HEK293 (cell line): ENCODE measurements around the gene HMCN1.

Experiments used
- CTCF ChIA-PET: fragments of 350-600 bp; formaldehyde crosslinking; extraction: SDS; loops from one replicate; lab custom pipeline; 2021; ENCODE audit warnings: antibody characterized with exemption; lab: Yijun Ruan, JAX
- POLR2A ChIA-PET: fragments of 300-600 bp; formaldehyde crosslinking; extraction: SDS; loops from one replicate; lab custom pipeline; 2020; ENCODE audit warnings: antibody characterized with exemption, inconsistent platforms; lab: Yijun Ruan, JAX
- H3K27ac ChIP-seq: fragments of 200-500 bp; sonication (Bioruptor generic); 2 replicates; pipeline ENCODE4 v1.5.1; 2014; ENCODE audit warnings: low read depth, low read length, control low read depth, inconsistent platforms; ENCODE audit errors: extremely low read depth
- H3K36me3 ChIP-seq, 2 experiments: fragments of 200-500 bp in 1 of 2; sonication (Bioruptor generic) in 1 of 2; 1 replicate in 1 of 2; 2 replicates in 1 of 2; pipeline ENCODE4 v1.5.1; 2014 to 2017; ENCODE audit warnings: inconsistent platforms in 2 of 2, low read length in 2 of 2; ENCODE audit not compliant: control insufficient read depth in 2 of 2, insufficient read depth in 1 of 2
- H3K4me1 ChIP-seq: fragments of 200-500 bp; sonication (Bioruptor generic); 2 replicates; pipeline ENCODE4 v1.5.1; 2014; ENCODE audit warnings: mild to moderate bottlenecking, low read length, inconsistent platforms; ENCODE audit not compliant: control insufficient read depth, insufficient read depth
- H3K4me3 ChIP-seq: 2 replicates; pipeline ENCODE4 v1.5.1; 2011; ENCODE audit warnings: low read depth, mild to moderate bottlenecking, control low read depth, low read length, moderate library complexity
- H3K9me3 ChIP-seq: fragments of 200-500 bp; sonication (Bioruptor generic); 2 replicates; pipeline ENCODE4 v1.5.1; 2014; ENCODE audit warnings: low read depth, low read length, inconsistent platforms; ENCODE audit not compliant: control insufficient read depth, insufficient read depth
- BCL11B ChIP-seq: fragments of 450-650 bp; formaldehyde crosslinking; IDR thresholded peaks from 2 replicates; pipeline ENCODE4 v1.5.1; 2016; ENCODE audit warnings: low read depth, missing biosample characterization, missing genetic modification characterization
- GLI2 ChIP-seq: fragments of 450-650 bp; formaldehyde crosslinking; IDR thresholded peaks from 2 replicates; pipeline ENCODE4; 2017; ENCODE audit warnings: missing biosample characterization, missing genetic modification characterization, low read depth, borderline replicate concordance
- GLI4 ChIP-seq: fragments of 450-650 bp; formaldehyde crosslinking; IDR thresholded peaks from 2 replicates; pipeline ENCODE4 v1.5.1; 2016; ENCODE audit warnings: missing biosample characterization, missing genetic modification characterization
- GLIS2 ChIP-seq: fragments of 450-650 bp; formaldehyde crosslinking; IDR thresholded peaks from 2 replicates; pipeline ENCODE4 v1.5.1; 2016; ENCODE audit warnings: missing biosample characterization, missing genetic modification characterization
- MYNN ChIP-seq: fragments of 450-650 bp; formaldehyde crosslinking; IDR thresholded peaks from 2 replicates; pipeline ENCODE4 v1.5.1; 2016; ENCODE audit warnings: missing biosample characterization, missing genetic modification characterization, borderline replicate concordance
- REPIN1 ChIP-seq: fragments of 450-650 bp; formaldehyde crosslinking; IDR thresholded peaks from 2 replicates; pipeline ENCODE4 v1.5.1; 2017; ENCODE audit warnings: missing biosample characterization, missing genetic modification characterization, low read depth
- SCRT2 ChIP-seq: fragments of 450-650 bp; formaldehyde crosslinking; IDR thresholded peaks from 2 replicates; pipeline ENCODE4 v1.5.1; 2016; ENCODE audit warnings: missing biosample characterization, missing genetic modification characterization
- SETDB1 ChIP-seq: IDR thresholded peaks from one replicate; pipeline ENCODE4 v1.6.1; 2017; ENCODE audit warnings: mild to moderate bottlenecking, low read length, moderate library complexity, mixed read lengths; ENCODE audit not compliant: insufficient read length
- ZBTB48 ChIP-seq: fragments of 450-650 bp; formaldehyde crosslinking; IDR thresholded peaks from 2 replicates; pipeline ENCODE4 v1.5.1; 2016; ENCODE audit warnings: missing biosample characterization, missing genetic modification characterization
- ZEB2 ChIP-seq: fragments of 450-650 bp; formaldehyde crosslinking; IDR thresholded peaks from 2 replicates; pipeline ENCODE4 v1.5.1; 2016; ENCODE audit warnings: missing biosample characterization, missing genetic modification characterization
- ZNF169 ChIP-seq: fragments of 450-650 bp; formaldehyde crosslinking; IDR thresholded peaks from 2 replicates; pipeline ENCODE4 v1.5.1; 2016; ENCODE audit warnings: missing biosample characterization, missing genetic modification characterization
- ZNF214 ChIP-seq: fragments of 450-650 bp; formaldehyde crosslinking; IDR thresholded peaks from 2 replicates; pipeline ENCODE4 v1.5.1; 2017; ENCODE audit warnings: missing biosample characterization, mild to moderate bottlenecking, missing genetic modification characterization, borderline replicate concordance
- ZNF239 ChIP-seq: fragments of 450-650 bp; formaldehyde crosslinking; IDR thresholded peaks from 2 replicates; pipeline ENCODE4 v1.5.1; 2016; ENCODE audit warnings: missing biosample characterization, missing genetic modification characterization
- ZNF335 ChIP-seq: fragments of 450-650 bp; formaldehyde crosslinking; conservative IDR thresholded peaks from 2 replicates; pipeline ENCODE4 v1.5.1; 2016; ENCODE audit warnings: missing biosample characterization, missing genetic modification characterization
- ZNF48 ChIP-seq: fragments of 450-650 bp; formaldehyde crosslinking; IDR thresholded peaks from 2 replicates; pipeline ENCODE4 v1.5.1; 2016; ENCODE audit warnings: missing biosample characterization, missing genetic modification characterization
- ZNF549 ChIP-seq: fragments of 450-650 bp; IDR thresholded peaks from 2 replicates; pipeline ENCODE4 v1.5.1; 2018; ENCODE audit warnings: missing biosample characterization, missing genetic modification characterization, mild to moderate bottlenecking, inconsistent platforms, moderate library complexity
- ZNF626 ChIP-seq: fragments of 450-650 bp; sonication (Bioruptor Pico); formaldehyde crosslinking; IDR thresholded peaks from 2 replicates; pipeline ENCODE4 v1.5.1; 2018; ENCODE audit warnings: missing biosample characterization, missing genetic modification characterization, inconsistent platforms
- ZNF658 ChIP-seq: fragments of 450-650 bp; formaldehyde crosslinking; IDR thresholded peaks from 2 replicates; pipeline ENCODE4; 2016; ENCODE audit warnings: missing biosample characterization, missing genetic modification characterization
- ZNF670 ChIP-seq: fragments of 450-650 bp; formaldehyde crosslinking; IDR thresholded peaks from 2 replicates; pipeline ENCODE4 v1.5.1; 2016; ENCODE audit warnings: missing biosample characterization, missing genetic modification characterization, low read depth
- ZNF701 ChIP-seq: fragments of 450-650 bp; formaldehyde crosslinking; IDR thresholded peaks from 2 replicates; pipeline ENCODE4 v1.5.1; 2016; ENCODE audit warnings: missing biosample characterization, missing genetic modification characterization
- ZNF76 ChIP-seq: fragments of 450-650 bp; formaldehyde crosslinking; IDR thresholded peaks from 2 replicates; pipeline ENCODE4; 2016; ENCODE audit warnings: low read depth, missing biosample characterization, missing genetic modification characterization, borderline replicate concordance
- ZNF785 ChIP-seq: fragments of 450-650 bp; formaldehyde crosslinking; IDR thresholded peaks from 2 replicates; pipeline ENCODE4 v1.5.1; 2016; ENCODE audit warnings: missing biosample characterization, missing genetic modification characterization
- ZNF830 ChIP-seq: fragments of 450-650 bp; IDR thresholded peaks from 2 replicates; pipeline ENCODE4 v1.5.0; 2018; ENCODE audit warnings: missing biosample characterization, missing genetic modification characterization, low read depth, mild to moderate bottlenecking, moderate library complexity
- ZNF843 ChIP-seq: fragments of 450-650 bp; formaldehyde crosslinking; IDR thresholded peaks from 2 replicates; pipeline ENCODE4 v1.5.1; 2016; ENCODE audit warnings: missing biosample characterization, missing genetic modification characterization
- TF ChIP-seq, protein P1 (sequence below): fragments of 450-650 bp; IDR thresholded peaks from 2 replicates; pipeline ENCODE4 v1.5.1; 2018; ENCODE audit warnings: missing biosample characterization, mild to moderate bottlenecking, missing genetic modification characterization
- TF ChIP-seq, protein P2 (sequence below): fragments of 450-650 bp; formaldehyde crosslinking; IDR thresholded peaks from 2 replicates; pipeline ENCODE4 v1.5.1; 2016; ENCODE audit warnings: missing biosample characterization, missing genetic modification characterization, borderline replicate concordance
- TF ChIP-seq, protein P3 (sequence below): fragments of 450-650 bp; formaldehyde crosslinking; IDR thresholded peaks from 2 replicates; pipeline ENCODE4 v1.5.1; 2017; ENCODE audit warnings: missing biosample characterization, missing genetic modification characterization
- TF ChIP-seq, protein P4 (sequence below): fragments of 450-650 bp; formaldehyde crosslinking; IDR thresholded peaks from 2 replicates; pipeline ENCODE4 v1.5.1; 2016; ENCODE audit warnings: missing biosample characterization, missing genetic modification characterization
- TF ChIP-seq, protein P5 (sequence below): fragments of 450-650 bp; formaldehyde crosslinking; IDR thresholded peaks from 2 replicates; pipeline ENCODE4 v1.5.1; 2016; ENCODE audit warnings: missing biosample characterization, missing genetic modification characterization

The HMCN1 gene

DNA sequence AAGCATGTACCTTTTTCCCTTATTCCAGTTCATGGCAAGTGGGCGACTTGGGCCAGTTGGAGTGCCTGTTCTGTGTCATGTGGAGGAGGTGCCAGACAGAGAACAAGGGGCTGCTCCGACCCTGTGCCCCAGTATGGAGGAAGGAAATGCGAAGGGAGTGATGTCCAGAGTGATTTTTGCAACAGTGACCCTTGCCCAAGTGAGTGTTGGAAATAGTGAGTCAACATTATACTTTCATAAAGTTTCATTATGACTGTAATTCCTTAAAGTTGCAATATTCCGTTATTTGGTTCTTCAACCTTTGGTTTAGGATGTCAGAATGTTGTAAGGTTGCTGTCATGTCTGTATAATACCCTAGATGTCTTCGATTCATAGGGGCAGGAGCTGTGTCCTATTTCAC, 410.3 kb downstream of the HMCN1 start:
- no peaks in the 10 kb centered on the region for H3K4me1 ChIP-seq
- CTCF ChIA-PET, result no interaction called here
- H3K27ac ChIP-seq, result no peak overlapping the region
- no peak for TF ChIP-seq GLIS2 (tag by site-specific recombination)
- TF ChIP-seq ZNF658, result no peak
- TF ChIP-seq ZNF76 (tag by site-specific recombination), result no peak
- no peak for TF ChIP-seq ZNF239
- TF ChIP-seq, protein P1, sequence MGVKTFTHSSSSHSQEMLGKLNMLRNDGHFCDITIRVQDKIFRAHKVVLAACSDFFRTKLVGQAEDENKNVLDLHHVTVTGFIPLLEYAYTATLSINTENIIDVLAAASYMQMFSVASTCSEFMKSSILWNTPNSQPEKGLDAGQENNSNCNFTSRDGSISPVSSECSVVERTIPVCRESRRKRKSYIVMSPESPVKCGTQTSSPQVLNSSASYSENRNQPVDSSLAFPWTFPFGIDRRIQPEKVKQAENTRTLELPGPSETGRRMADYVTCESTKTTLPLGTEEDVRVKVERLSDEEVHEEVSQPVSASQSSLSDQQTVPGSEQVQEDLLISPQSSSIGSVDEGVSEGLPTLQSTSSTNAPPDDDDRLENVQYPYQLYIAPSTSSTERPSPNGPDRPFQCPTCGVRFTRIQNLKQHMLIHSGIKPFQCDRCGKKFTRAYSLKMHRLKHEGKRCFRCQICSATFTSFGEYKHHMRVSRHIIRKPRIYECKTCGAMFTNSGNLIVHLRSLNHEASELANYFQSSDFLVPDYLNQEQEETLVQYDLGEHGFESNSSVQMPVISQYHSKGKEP, result no peak
- no peak for TF ChIP-seq REPIN1 (tag by site-specific recombination)
- TF ChIP-seq GLI2 (tag by site-specific recombination), result no peak
- no peak for TF ChIP-seq MYNN (tag by site-specific recombination)
- no peak for TF ChIP-seq ZNF549 (tag by site-specific recombination)
- TF ChIP-seq ZNF335 (tag by site-specific recombination), result no peak
- TF ChIP-seq, protein P2, sequence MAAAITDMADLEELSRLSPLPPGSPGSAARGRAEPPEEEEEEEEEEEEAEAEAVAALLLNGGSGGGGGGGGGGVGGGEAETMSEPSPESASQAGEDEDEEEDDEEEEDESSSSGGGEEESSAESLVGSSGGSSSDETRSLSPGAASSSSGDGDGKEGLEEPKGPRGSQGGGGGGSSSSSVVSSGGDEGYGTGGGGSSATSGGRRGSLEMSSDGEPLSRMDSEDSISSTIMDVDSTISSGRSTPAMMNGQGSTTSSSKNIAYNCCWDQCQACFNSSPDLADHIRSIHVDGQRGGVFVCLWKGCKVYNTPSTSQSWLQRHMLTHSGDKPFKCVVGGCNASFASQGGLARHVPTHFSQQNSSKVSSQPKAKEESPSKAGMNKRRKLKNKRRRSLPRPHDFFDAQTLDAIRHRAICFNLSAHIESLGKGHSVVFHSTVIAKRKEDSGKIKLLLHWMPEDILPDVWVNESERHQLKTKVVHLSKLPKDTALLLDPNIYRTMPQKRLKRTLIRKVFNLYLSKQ (tag by site-specific recombination), result no peak
- TF ChIP-seq, protein P3, sequence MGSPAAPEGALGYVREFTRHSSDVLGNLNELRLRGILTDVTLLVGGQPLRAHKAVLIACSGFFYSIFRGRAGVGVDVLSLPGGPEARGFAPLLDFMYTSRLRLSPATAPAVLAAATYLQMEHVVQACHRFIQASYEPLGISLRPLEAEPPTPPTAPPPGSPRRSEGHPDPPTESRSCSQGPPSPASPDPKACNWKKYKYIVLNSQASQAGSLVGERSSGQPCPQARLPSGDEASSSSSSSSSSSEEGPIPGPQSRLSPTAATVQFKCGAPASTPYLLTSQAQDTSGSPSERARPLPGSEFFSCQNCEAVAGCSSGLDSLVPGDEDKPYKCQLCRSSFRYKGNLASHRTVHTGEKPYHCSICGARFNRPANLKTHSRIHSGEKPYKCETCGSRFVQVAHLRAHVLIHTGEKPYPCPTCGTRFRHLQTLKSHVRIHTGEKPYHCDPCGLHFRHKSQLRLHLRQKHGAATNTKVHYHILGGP, result no peak
- no peak for TF ChIP-seq ZNF48 (tag by site-specific recombination)
- TF ChIP-seq, protein P4, sequence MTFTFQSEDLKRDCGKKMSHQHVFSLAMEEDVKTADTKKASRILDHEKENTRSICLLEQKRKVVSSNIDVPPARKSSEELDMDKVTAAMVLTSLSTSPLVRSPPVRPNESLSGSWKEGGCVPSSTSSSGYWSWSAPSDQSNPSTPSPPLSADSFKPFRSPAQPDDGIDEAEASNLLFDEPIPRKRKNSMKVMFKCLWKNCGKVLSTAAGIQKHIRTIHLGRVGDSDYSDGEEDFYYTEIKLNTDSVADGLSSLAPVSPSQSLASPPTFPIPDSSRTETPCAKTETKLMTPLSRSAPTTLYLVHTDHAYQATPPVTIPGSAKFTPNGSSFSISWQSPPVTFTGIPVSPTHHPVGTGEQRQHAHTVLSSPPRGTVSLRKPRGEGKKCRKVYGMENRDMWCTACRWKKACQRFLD (tag by site-specific recombination), result no peak
- no peak for TF ChIP-seq ZNF670 (tag by site-specific recombination)
- TF ChIP-seq BCL11B, result no peak
- TF ChIP-seq ZEB2, result no peak
- no peak for TF ChIP-seq ZNF626 (tag by site-specific recombination)
- TF ChIP-seq SETDB1, result no peak
- POLR2A ChIA-PET, result no interaction called here
- H3K4me3 ChIP-seq, result no peak overlapping the region
- no peaks in the 10 kb centered on the region for H3K9me3 ChIP-seq
- H3K36me3 ChIP-seq, result no peaks in the 10 kb centered on the region

DNA sequence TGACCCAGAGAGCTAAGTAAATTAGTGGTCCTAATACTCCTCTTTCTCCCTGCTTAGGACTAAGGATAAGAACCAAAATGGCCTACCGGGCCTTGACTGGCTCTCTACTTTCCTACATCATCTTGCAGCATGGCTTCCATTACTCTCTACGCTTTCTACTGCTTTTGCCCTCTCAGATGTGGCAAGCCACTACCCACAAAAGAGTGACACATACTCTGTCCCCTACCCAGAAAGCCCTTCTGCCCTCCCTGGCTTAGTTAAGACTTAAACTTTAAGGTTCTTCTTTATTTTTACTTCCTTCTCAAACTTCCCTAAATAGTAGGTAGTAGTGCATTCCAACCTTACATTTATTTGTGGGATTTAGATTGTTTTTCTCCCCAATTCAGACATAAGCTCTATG, 412.8 kb downstream of the HMCN1 start:
- H3K36me3 ChIP-seq, result no peaks in the 10 kb centered on the region
- no peak overlapping the region for H3K27ac ChIP-seq
- H3K4me3 ChIP-seq, result no peak overlapping the region
- no peaks in the 10 kb centered on the region for H3K4me1 ChIP-seq
- ChIA-PET CTCF (interaction anchor here (0.9 kb wide), 1 partner anchor 9 kb away, joined by 3 read pairs; no protein-coding TSS in a partner anchor), POLR2A (no interaction called here)
- H3K9me3 ChIP-seq, result no peaks in the 10 kb centered on the region
- TF ChIP-seq, protein P1, result no peak
- TF ChIP-seq ZNF169 (tag by site-specific recombination) (no peak), GLIS2 (tag by site-specific recombination) (no peak), ZNF843 (tag by site-specific recombination) (no peak), SCRT2 (tag by site-specific recombination) (no peak), ZNF830 (tag by site-specific recombination) (no peak), ZNF214 (tag by site-specific recombination) (no peak), ZBTB48 (no peak), ZNF701 (tag by site-specific recombination) (no peak), ZNF785 (tag by site-specific recombination) (no peak), GLI4 (no peak)
- TF ChIP-seq, protein P5, sequence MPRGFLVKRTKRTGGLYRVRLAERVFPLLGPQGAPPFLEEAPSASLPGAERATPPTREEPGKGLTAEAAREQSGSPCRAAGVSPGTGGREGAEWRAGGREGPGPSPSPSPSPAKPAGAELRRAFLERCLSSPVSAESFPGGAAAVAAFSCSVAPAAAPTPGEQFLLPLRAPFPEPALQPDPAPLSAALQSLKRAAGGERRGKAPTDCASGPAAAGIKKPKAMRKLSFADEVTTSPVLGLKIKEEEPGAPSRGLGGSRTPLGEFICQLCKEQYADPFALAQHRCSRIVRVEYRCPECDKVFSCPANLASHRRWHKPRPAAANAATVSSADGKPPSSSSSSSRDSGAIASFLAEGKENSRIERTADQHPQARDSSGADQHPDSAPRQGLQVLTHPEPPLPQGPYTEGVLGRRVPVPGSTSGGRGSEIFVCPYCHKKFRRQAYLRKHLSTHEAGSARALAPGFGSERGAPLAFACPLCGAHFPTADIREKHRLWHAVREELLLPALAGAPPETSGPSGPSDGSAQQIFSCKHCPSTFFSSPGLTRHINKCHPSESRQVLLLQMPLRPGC (tag by site-specific recombination), result no peak
